PC-3 (cell line): Measurements from ENCODE around the gene AASDHPPT. TPM values are rescaled to one million over a fixed set of nuclear protein-coding genes. Genes with fewer than 3 reads are reported as not detected.
A peak's percentile ranks its signal among the peaks of the same experiment; 100 is the strongest.

Source experiments
- ATAC-seq: fragments of 200-7000 bp; cut with Tn5 transposase; 2 replicates; pipeline ENCODE4 v1.9.1; 2020; ENCODE audit warnings: mild to moderate bottlenecking, moderate library complexity
- BruUV-seq: library from RNA; stranded (reverse); fragments of 400-500 nt; replicated peaks from 2 replicates; lab custom pipeline; 2021; lab: Mats Ljungman, UMichigan
- CTCF ChIA-PET: fragments of 300-600 bp; sonication (Branson Sonifier 250); formaldehyde crosslinking; loops from one replicate; lab custom pipeline; 2022; ENCODE audit warnings: antibody characterized with exemption; lab: Charles Lee
- POLR2A ChIA-PET: fragments of 300-600 bp; sonication (Branson Sonifier 250); formaldehyde crosslinking; loops from one replicate; lab custom pipeline; 2022; ENCODE audit warnings: antibody characterized with exemption; ENCODE audit not compliant: unreplicated experiment; lab: Charles Lee
- DNase-seq: peaks from one replicate; pipeline ENCODE4 v3.0.0-alpha.2; 2015
- H2AFZ ChIP-seq: fragments of 300-600 bp; sonication (generic); 2 replicates; pipeline ENCODE4 v1.6.0; 2016; ENCODE audit warnings: antibody characterized with exemption, low read length
- H3F3A ChIP-seq: fragments of 300-600 bp; sonication (generic); one replicate; pipeline ENCODE4 v1.6.0; 2017; ENCODE audit warnings: antibody characterized with exemption, low read length, control low read depth, mild to moderate bottlenecking; ENCODE audit not compliant: unreplicated experiment
- H3K27ac ChIP-seq: fragments of 300-600 bp; sonication (generic); 2 replicates; pipeline ENCODE4 v1.5.1; 2016; ENCODE audit warnings: mild to moderate bottlenecking, low read length
- H3K27me3 ChIP-seq: fragments of 300-600 bp; sonication (generic); 2 replicates; pipeline ENCODE4 v1.6.1; 2016; ENCODE audit warnings: low read length, mixed read lengths
- H3K36me3 ChIP-seq: fragments of 300-600 bp; sonication (generic); 2 replicates; pipeline ENCODE4 v1.6.1; 2016; ENCODE audit warnings: low read depth, mixed run types, low read length, mixed read lengths
- H3K4me1 ChIP-seq: fragments of 300-600 bp; sonication (generic); 2 replicates; pipeline ENCODE4 v1.5.1; 2016; ENCODE audit warnings: low read length; ENCODE audit not compliant: insufficient read depth
- H3K4me2 ChIP-seq: fragments of 300-600 bp; sonication (generic); 2 replicates; pipeline ENCODE4 v1.6.0; 2016; ENCODE audit warnings: low read length
- H3K4me3 ChIP-seq: fragments of 300-600 bp; sonication (generic); 2 replicates; pipeline ENCODE4 v1.5.1; 2016; ENCODE audit warnings: mild to moderate bottlenecking, low read length, mixed read lengths
- H3K79me2 ChIP-seq: fragments of 300-600 bp; sonication (generic); 2 replicates; pipeline ENCODE4 v1.6.1; 2017; ENCODE audit warnings: low read length, mixed read lengths
- H3K9ac ChIP-seq: fragments of 300-600 bp; sonication (generic); 2 replicates; pipeline ENCODE4 v1.6.0; 2016; ENCODE audit warnings: mild to moderate bottlenecking, low read length
- H3K9me2 ChIP-seq: fragments of 300-600 bp; sonication (generic); replicated peaks from 2 replicates; pipeline ENCODE4 v1.6.1; 2016; ENCODE audit warnings: mixed run types, low read length, mixed read lengths
- H3K9me3 ChIP-seq: fragments of 300-600 bp; sonication (generic); 2 replicates; pipeline ENCODE4 v1.6.1; 2016; ENCODE audit warnings: low read length, mixed read lengths
- H4K20me1 ChIP-seq: fragments of 300-600 bp; sonication (generic); 2 replicates; pipeline ENCODE4 v1.6.1; 2016; ENCODE audit warnings: low read length, mixed read lengths
- EZH2 ChIP-seq: fragments of 300-600 bp; sonication (generic); IDR thresholded peaks from one replicate; pipeline ENCODE4 v1.6.1; 2017; ENCODE audit warnings: antibody characterized with exemption, mild to moderate bottlenecking, low read length; ENCODE audit not compliant: unreplicated experiment
- EZH2phosphoT487 ChIP-seq: fragments of 300-600 bp; sonication (generic); IDR thresholded peaks from 2 replicates; pipeline ENCODE4 v1.6.1; 2018; ENCODE audit warnings: mild to moderate bottlenecking, antibody characterized with exemption, low read length, borderline replicate concordance
- intact Hi-C: fragments of 100-400 bp; cut with micrococcal nuclease; formaldehyde crosslinking; loops from 2 replicates; pipeline ENCODE4 v1.9.0; 2023
- total RNA-seq: library from RNA; depleted of rRNA; stranded (reverse); fragments of >200 nt; gene quantifications from 2 replicates; pipeline ENCODE4 v1.2.3, GENCODE V29; 2014; rRNA removed
- TF ChIP-seq, protein P1 (sequence below): fragments of 300-600 bp; sonication (generic); conservative IDR thresholded peaks from 2 replicates; pipeline ENCODE4 v1.5.1; 2017; ENCODE audit warnings: antibody characterized with exemption, low read depth, mild to moderate bottlenecking, low read length

AASDHPPT gene
- total RNA-seq, 1 experiment from 2014 or later = 44.2 TPM

DNA sequence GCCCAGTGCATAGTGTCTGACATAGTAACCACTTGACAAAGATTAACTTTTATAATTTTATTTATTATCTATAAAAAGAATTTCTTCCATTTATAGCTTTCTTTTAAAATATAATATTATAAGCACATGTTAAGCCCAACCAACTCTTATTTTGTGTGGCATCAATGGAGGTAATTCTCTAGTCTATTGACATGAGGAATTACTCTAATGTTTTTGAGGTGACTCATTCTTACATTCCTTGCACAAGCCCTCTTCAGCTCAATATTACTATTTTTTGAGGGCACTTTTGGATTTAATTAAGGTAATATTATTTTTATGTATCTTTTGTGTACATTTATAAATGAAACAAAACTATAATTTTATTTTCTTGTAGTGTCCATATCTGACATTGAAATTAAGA lies 59.6 kb downstream of the AASDHPPT start:
- H3K27me3 ChIP-seq = no peaks in the 10 kb centered on the region
- intact Hi-C loops = no loop called here
- no peaks in the 10 kb centered on the region for H3F3A ChIP-seq
- ChIA-PET POLR2A (interaction anchor here (0.6 to 0.7 kb wide), 2 partner anchors 16 to 1469 kb away, joined by 4 to 6 read pairs; no protein-coding TSS in a partner anchor), CTCF (interaction anchor here (0.7 kb wide), 1 partner anchor 19 kb away, joined by 4 read pairs; no protein-coding TSS in a partner anchor)
- H3K27ac ChIP-seq = no peak overlapping the region
- TF ChIP-seq, protein P1, sequence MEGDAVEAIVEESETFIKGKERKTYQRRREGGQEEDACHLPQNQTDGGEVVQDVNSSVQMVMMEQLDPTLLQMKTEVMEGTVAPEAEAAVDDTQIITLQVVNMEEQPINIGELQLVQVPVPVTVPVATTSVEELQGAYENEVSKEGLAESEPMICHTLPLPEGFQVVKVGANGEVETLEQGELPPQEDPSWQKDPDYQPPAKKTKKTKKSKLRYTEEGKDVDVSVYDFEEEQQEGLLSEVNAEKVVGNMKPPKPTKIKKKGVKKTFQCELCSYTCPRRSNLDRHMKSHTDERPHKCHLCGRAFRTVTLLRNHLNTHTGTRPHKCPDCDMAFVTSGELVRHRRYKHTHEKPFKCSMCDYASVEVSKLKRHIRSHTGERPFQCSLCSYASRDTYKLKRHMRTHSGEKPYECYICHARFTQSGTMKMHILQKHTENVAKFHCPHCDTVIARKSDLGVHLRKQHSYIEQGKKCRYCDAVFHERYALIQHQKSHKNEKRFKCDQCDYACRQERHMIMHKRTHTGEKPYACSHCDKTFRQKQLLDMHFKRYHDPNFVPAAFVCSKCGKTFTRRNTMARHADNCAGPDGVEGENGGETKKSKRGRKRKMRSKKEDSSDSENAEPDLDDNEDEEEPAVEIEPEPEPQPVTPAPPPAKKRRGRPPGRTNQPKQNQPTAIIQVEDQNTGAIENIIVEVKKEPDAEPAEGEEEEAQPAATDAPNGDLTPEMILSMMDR = no peak
- TF ChIP-seq EZH2 (no peak), EZH2phosphoT487 (no peak)
- BruUV-seq = no TSS peak
- ATAC-seq (peak; percentile 83), DNase-seq (peak; percentile 66)
- H2AFZ ChIP-seq = no peak overlapping the region
- peaks cover 6% of the 10 kb centered on the region; the same call in 1 of the 2 replicates for H3K9me3 ChIP-seq
- H3K36me3 ChIP-seq = no peaks in the 10 kb centered on the region
- H3K79me2 ChIP-seq = no peaks in the 10 kb centered on the region
- no peak overlapping the region for H3K4me2 ChIP-seq
- no peak overlapping the region for H3K9ac ChIP-seq
- H3K9me2 ChIP-seq = no peaks in the 10 kb centered on the region
- H4K20me1 ChIP-seq = no peaks in the 10 kb centered on the region
- H3K4me3 ChIP-seq = no peak overlapping the region
- peaks cover 6% of the 10 kb centered on the region for H3K4me1 ChIP-seq

- ChIA-PET POLR2A (no interaction called here), CTCF (no interaction called here)
- DNase-seq = no peak
- H3K9ac ChIP-seq = no peak overlapping the region
- H3K4me3 ChIP-seq = no peak overlapping the region
- no peak overlapping the region for H3K27ac ChIP-seq
- peaks cover 6% of the 10 kb centered on the region; the same call in 1 of the 2 replicates for H3K9me3 ChIP-seq
- H3K79me2 ChIP-seq = no peaks in the 10 kb centered on the region
- TF ChIP-seq, protein P1 = no peak
- no peak for TF ChIP-seq EZH2phosphoT487
- no peak for TF ChIP-seq EZH2
- peak; percentile 13; the same call in 1 of the 2 replicates for ATAC-seq
- no peaks in the 10 kb centered on the region for H3F3A ChIP-seq
- no peaks in the 10 kb centered on the region for H3K27me3 ChIP-seq
- H4K20me1 ChIP-seq = no peaks in the 10 kb centered on the region
- H3K36me3 ChIP-seq = no peaks in the 10 kb centered on the region
- intact Hi-C loops = no loop called here
- H2AFZ ChIP-seq = no peak overlapping the region
- H3K4me1 ChIP-seq = peaks cover 6% of the 10 kb centered on the region
- H3K4me2 ChIP-seq = no peak overlapping the region
- H3K9me2 ChIP-seq = no peaks in the 10 kb centered on the region
- no TSS peak for BruUV-seq
These were observed 60.3 kb downstream of the AASDHPPT start for GRCh38 chr11:106137758-106138157.

Other genes starting within 250 kb of the AASDHPPT start
- 18.0 and 33.7 TPM in 2 replicates for gene MSANTD4, start 55.4 kb upstream of the AASDHPPT start, total RNA-seq
- 2.0 and 3.9 TPM in 2 replicates for gene KBTBD3, start 315 bp upstream of the AASDHPPT start, total RNA-seq